ENCODE data around the gene FAM117B.
"Not testable (repeated sequence)": the region's sequence is repeated elsewhere in the genome, so short reads cannot be mapped to it uniquely, and the experiment has no call there.

FAM117B gene

GRCh38 chr2:202763916-202764315 is 129.1 kb downstream of the FAM117B start:
- DNase-seq: no peak

- DNase-seq: no peak
Measured at GRCh38 chr2:202764991-202765390, 130.2 kb downstream of the FAM117B start.

- no peak for DNase-seq
Measured at GRCh38 chr2:202765436-202765835, 130.7 kb downstream of the FAM117B start.

- DNase-seq: no peak
Measured at GRCh38 chr2:202768273-202768672, 133.5 kb downstream of the FAM117B start.

- DNase-seq: no peak
Measured at GRCh38 chr2:202769201-202769600, 134.4 kb downstream of the FAM117B start.

GRCh38 chr2:202771336-202771735 is 136.6 kb downstream of the FAM117B start:
- no peak for DNase-seq

- DNase-seq: no peak
Measured at GRCh38 chr2:202771741-202772460, 137.1 kb downstream of the FAM117B start.

GRCh38 chr2:202773301-202773973 is 138.7 kb downstream of the FAM117B start:
- no peak for DNase-seq

- no peak for DNase-seq
Measured at GRCh38 chr2:202774104-202774503, 139.3 kb downstream of the FAM117B start.

GRCh38 chr2:202778217-202778616 is 143.4 kb downstream of the FAM117B start:
- no peak for DNase-seq

- DNase-seq: no peak
Measured at GRCh38 chr2:202780514-202781021, 145.8 kb downstream of the FAM117B start.

GRCh38 chr2:202782940-202783558 is 148.3 kb downstream of the FAM117B start:
- no peak for DNase-seq

GRCh38 chr2:202786842-202787241 is 152.1 kb downstream of the FAM117B start:
- no peak for DNase-seq

- DNase-seq: no peak
Measured at GRCh38 chr2:202790676-202791075, 155.9 kb downstream of the FAM117B start.

- no peak for DNase-seq
Measured at GRCh38 chr2:202797944-202798343, 163.2 kb downstream of the FAM117B start.

GRCh38 chr2:202805911-202806310 is 171.1 kb downstream of the FAM117B start:
- DNase-seq: not testable (repeated sequence)

GRCh38 chr2:202807431-202808138 is 172.8 kb downstream of the FAM117B start:
- DNase-seq: not testable (repeated sequence)

- DNase-seq: no peak
Measured at GRCh38 chr2:202808754-202809153, 174.0 kb downstream of the FAM117B start.

GRCh38 chr2:202813387-202813786 is 178.6 kb downstream of the FAM117B start:
- no peak for DNase-seq

GRCh38 chr2:202814226-202814625 is 179.5 kb downstream of the FAM117B start:
- DNase-seq: no peak

- DNase-seq: no peak
Measured at GRCh38 chr2:202815548-202816360, 181.0 kb downstream of the FAM117B start.

GRCh38 chr2:202817771-202818170 is 183.0 kb downstream of the FAM117B start:
- DNase-seq: no peak

Measured in SHP77 treated with DMSO at 0.1 percent for 48 hours (cell line).